GM23338 (cell line): ENCODE data around the gene ACVR1C. TPM values are rescaled to one million over a fixed set of nuclear protein-coding genes. Genes with fewer than 3 reads are reported as not detected.

Experiments
- ATAC-seq: fragments of 200-7000 bp; cut with Tn5 transposase; 3 replicates; pipeline ENCODE4 v1.9.1; 2020
- DNase-seq: peaks from one replicate; pipeline ENCODE4 v3.0.0-alpha.2; 2015; ENCODE audit warnings: low spot score
- H2AFZ ChIP-seq: fragments of 200-600 bp; sonication (generic); 2 replicates; pipeline ENCODE4 v1.8.0; 2016; ENCODE audit warnings: antibody characterized with exemption, mild to moderate bottlenecking, moderate library complexity
- H3F3A ChIP-seq: fragments of 200-600 bp; sonication (generic); replicated peaks from 2 replicates; pipeline ENCODE4 v1.8.0; 2017; ENCODE audit warnings: antibody characterized with exemption, mixed run types, low read depth
- H3K27ac ChIP-seq: fragments of 200-600 bp; sonication (generic); 2 replicates; pipeline ENCODE4 v1.6.1; 2016; ENCODE audit warnings: low read depth
- H3K27me3 ChIP-seq: fragments of 200-600 bp; sonication (generic); 2 replicates; pipeline ENCODE4 v1.8.0; 2016; ENCODE audit warnings: mild to moderate bottlenecking, mixed run types, moderate library complexity; ENCODE audit not compliant: insufficient read depth
- H3K36me3 ChIP-seq: fragments of 200-600 bp; sonication (generic); 2 replicates; pipeline ENCODE4 v1.8.0; 2016; ENCODE audit warnings: mild to moderate bottlenecking; ENCODE audit not compliant: insufficient read depth
- H3K4me1 ChIP-seq: fragments of 200-600 bp; sonication (generic); 2 replicates; pipeline ENCODE4 v1.8.0; 2016; ENCODE audit warnings: mild to moderate bottlenecking, moderate library complexity; ENCODE audit not compliant: insufficient read depth
- H3K4me2 ChIP-seq: fragments of 200-600 bp; sonication (generic); 2 replicates; pipeline ENCODE4 v1.7.1; 2017; ENCODE audit warnings: mixed run types
- H3K4me3 ChIP-seq: fragments of 200-600 bp; sonication (generic); 2 replicates; pipeline ENCODE4 v1.6.1; 2016; ENCODE audit warnings: mixed run types
- H3K79me2 ChIP-seq: fragments of 200-600 bp; sonication (generic); replicated peaks from 2 replicates; pipeline ENCODE4 v1.8.0; 2017; ENCODE audit warnings: mild to moderate bottlenecking; ENCODE audit not compliant: insufficient read depth
- H3K9me2 ChIP-seq: fragments of 200-600 bp; sonication (generic); 2 replicates; pipeline ENCODE4 v1.8.0; 2017; ENCODE audit not compliant: insufficient read depth
- H4K20me1 ChIP-seq: fragments of 200-600 bp; sonication (generic); replicated peaks from 2 replicates; pipeline ENCODE4 v1.8.0; 2017; ENCODE audit warnings: mild to moderate bottlenecking; ENCODE audit not compliant: insufficient read depth
- H3K27ac Mint-ChIP-seq: 2 replicates; pipeline ENCODE4 v1.8.0; 2020; ENCODE audit warnings: inconsistent platforms, mild to moderate bottlenecking, moderate library complexity, mixed read lengths
- H3K27me3 Mint-ChIP-seq: 3 replicates; pipeline ENCODE4 v1.8.0; 2022; ENCODE audit warnings: low read depth, mild to moderate bottlenecking, moderate library complexity, mixed read lengths, inconsistent platforms; ENCODE audit not compliant: insufficient read depth, poor library complexity
- H3K36me3 Mint-ChIP-seq: 3 replicates; pipeline ENCODE4 v1.8.0; 2021; ENCODE audit warnings: low read depth, mild to moderate bottlenecking, inconsistent platforms, moderate library complexity, mixed read lengths
- H3K4me1 Mint-ChIP-seq: 3 replicates; pipeline ENCODE4 v1.8.0; 2020; ENCODE audit warnings: mild to moderate bottlenecking, inconsistent platforms, mixed read lengths
- H3K4me3 Mint-ChIP-seq: 3 replicates; pipeline ENCODE4 v1.8.0; 2021; ENCODE audit warnings: moderate library complexity, mild to moderate bottlenecking, inconsistent platforms, mixed read lengths
- H3K9me3 Mint-ChIP-seq: 3 replicates; pipeline ENCODE4 v1.8.0; 2020; ENCODE audit warnings: moderate library complexity, mild to moderate bottlenecking, inconsistent platforms, mixed read lengths
- CREB1 ChIP-seq: fragments of 250-450 bp; sonication (Bioruptor Pico); IDR thresholded peaks from 2 replicates; pipeline ENCODE4 v1.5.0; 2020; ENCODE audit warnings: low read depth, mild to moderate bottlenecking, moderate library complexity
- EZH2 ChIP-seq: fragments of 200-600 bp; sonication (generic); IDR thresholded peaks from one replicate; pipeline ENCODE4 v1.8.0; 2017; ENCODE audit warnings: antibody characterized with exemption, mild to moderate bottlenecking, low read depth; ENCODE audit not compliant: unreplicated experiment
- EZH2phosphoT487 ChIP-seq: fragments of 200-600 bp; sonication (generic); IDR thresholded peaks from one replicate; pipeline ENCODE4 v1.8.1; 2018; ENCODE audit warnings: antibody characterized with exemption; ENCODE audit not compliant: unreplicated experiment
- JUNB ChIP-seq: IDR thresholded peaks from one replicate; pipeline ENCODE4 v1.6.1; 2016; ENCODE audit warnings: antibody characterized with exemption; ENCODE audit not compliant: unreplicated experiment
- NANOG ChIP-seq: IDR thresholded peaks from 2 replicates; pipeline ENCODE4 v1.6.1; 2016; ENCODE audit warnings: antibody characterized with exemption, borderline replicate concordance
- POLR2AphosphoS5 ChIP-seq: IDR thresholded peaks from 2 replicates; pipeline ENCODE4 v1.6.1; 2016; ENCODE audit warnings: antibody characterized with exemption, low read depth
- STAT1 ChIP-seq: IDR thresholded peaks from one replicate; pipeline ENCODE4 v1.6.1; 2016; ENCODE audit warnings: antibody characterized with exemption; ENCODE audit not compliant: unreplicated experiment
- ZNF331 ChIP-seq: fragments of 250-450 bp; sonication (Bioruptor Pico); IDR thresholded peaks from 2 replicates; pipeline ENCODE4 v1.5.0; 2020; ENCODE audit warnings: low read depth, mild to moderate bottlenecking, moderate library complexity
- polyA plus RNA-seq: library from polyadenylated mRNA; unstranded; fragments of >200 nt; fragmentation: Nextera tagmentation; extraction: Ambion mirVana; gene quantifications from 2 replicates; pipeline ENCODE4 v1.2.1, GENCODE V29; 2016
- total RNA-seq: library from RNA; depleted of rRNA; stranded (reverse); fragments of >200 nt; shearing (Covaris generic); gene quantifications from 2 replicates; pipeline ENCODE4 v1.2.3, GENCODE V29; 2014
- TF ChIP-seq, protein P1 (sequence below): fragments of 250-450 bp; sonication (Bioruptor Pico); IDR thresholded peaks from 2 replicates; pipeline ENCODE4 v1.5.0; 2020; ENCODE audit warnings: mild to moderate bottlenecking, moderate library complexity
- TF ChIP-seq, protein P2 (sequence below): IDR thresholded peaks from 2 replicates; pipeline ENCODE4 v1.6.1; 2016; ENCODE audit warnings: antibody characterized with exemption

ACVR1C gene
- total and polyA plus RNA-seq, 2 experiments from 2014 or later, result 0.61 to 0.94 TPM

DNA sequence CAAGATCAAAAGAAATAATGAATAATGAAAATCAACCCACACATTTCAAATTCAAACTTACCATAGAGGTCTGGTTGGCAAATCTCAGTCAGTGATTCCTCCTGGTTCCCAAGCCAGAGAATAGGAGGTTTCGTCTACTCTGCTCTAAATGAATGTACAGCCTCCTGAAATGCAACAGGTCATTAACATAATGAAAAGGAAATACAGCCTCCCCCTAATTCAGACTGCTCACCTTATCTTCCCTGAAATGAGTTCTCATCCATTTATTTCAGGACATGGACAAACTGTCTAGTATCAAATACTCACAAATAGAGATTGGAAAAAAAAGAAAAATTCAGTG, 141.4 kb downstream of the ACVR1C start (continued):
- TF ChIP-seq, protein P1, sequence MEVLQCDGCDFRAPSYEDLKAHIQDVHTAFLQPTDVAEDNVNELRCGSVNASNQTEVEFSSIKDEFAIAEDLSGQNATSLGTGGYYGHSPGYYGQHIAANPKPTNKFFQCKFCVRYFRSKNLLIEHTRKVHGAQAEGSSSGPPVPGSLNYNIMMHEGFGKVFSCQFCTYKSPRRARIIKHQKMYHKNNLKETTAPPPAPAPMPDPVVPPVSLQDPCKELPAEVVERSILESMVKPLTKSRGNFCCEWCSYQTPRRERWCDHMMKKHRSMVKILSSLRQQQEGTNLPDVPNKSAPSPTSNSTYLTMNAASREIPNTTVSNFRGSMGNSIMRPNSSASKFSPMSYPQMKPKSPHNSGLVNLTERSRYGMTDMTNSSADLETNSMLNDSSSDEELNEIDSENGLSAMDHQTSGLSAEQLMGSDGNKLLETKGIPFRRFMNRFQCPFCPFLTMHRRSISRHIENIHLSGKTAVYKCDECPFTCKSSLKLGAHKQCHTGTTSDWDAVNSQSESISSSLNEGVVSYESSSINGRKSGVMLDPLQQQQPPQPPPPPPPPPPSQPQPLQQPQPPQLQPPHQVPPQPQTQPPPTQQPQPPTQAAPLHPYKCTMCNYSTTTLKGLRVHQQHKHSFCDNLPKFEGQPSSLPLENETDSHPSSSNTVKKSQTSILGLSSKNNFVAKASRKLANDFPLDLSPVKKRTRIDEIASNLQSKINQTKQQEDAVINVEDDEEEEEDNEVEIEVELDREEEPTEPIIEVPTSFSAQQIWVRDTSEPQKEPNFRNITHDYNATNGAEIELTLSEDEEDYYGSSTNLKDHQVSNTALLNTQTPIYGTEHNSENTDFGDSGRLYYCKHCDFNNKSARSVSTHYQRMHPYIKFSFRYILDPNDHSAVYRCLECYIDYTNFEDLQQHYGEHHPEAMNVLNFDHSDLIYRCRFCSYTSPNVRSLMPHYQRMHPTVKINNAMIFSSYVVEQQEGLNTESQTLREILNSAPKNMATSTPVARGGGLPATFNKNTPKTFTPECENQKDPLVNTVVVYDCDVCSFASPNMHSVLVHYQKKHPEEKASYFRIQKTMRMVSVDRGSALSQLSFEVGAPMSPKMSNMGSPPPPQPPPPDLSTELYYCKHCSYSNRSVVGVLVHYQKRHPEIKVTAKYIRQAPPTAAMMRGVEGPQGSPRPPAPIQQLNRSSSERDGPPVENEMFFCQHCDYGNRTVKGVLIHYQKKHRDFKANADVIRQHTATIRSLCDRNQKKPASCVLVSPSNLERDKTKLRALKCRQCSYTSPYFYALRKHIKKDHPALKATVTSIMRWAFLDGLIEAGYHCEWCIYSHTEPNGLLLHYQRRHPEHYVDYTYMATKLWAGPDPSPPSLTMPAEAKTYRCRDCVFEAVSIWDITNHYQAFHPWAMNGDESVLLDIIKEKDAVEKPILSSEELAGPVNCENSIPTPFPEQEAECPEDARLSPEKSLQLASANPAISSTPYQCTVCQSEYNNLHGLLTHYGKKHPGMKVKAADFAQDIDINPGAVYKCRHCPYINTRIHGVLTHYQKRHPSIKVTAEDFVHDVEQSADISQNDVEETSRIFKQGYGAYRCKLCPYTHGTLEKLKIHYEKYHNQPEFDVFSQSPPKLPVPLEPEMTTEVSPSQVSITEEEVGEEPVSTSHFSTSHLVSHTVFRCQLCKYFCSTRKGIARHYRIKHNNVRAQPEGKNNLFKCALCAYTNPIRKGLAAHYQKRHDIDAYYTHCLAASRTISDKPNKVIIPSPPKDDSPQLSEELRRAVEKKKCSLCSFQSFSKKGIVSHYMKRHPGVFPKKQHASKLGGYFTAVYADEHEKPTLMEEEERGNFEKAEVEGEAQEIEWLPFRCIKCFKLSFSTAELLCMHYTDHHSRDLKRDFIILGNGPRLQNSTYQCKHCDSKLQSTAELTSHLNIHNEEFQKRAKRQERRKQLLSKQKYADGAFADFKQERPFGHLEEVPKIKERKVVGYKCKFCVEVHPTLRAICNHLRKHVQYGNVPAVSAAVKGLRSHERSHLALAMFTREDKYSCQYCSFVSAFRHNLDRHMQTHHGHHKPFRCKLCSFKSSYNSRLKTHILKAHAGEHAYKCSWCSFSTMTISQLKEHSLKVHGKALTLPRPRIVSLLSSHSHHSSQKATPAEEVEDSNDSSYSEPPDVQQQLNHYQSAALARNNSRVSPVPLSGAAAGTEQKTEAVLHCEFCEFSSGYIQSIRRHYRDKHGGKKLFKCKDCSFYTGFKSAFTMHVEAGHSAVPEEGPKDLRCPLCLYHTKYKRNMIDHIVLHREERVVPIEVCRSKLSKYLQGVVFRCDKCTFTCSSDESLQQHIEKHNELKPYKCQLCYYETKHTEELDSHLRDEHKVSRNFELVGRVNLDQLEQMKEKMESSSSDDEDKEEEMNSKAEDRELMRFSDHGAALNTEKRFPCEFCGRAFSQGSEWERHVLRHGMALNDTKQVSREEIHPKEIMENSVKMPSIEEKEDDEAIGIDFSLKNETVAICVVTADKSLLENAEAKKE, result no peak
- TF ChIP-seq NANOG, result no peak
- no peak for TF ChIP-seq EZH2phosphoT487
- TF ChIP-seq EZH2, result no peak
- no peak for TF ChIP-seq STAT1
- TF ChIP-seq, protein P2, sequence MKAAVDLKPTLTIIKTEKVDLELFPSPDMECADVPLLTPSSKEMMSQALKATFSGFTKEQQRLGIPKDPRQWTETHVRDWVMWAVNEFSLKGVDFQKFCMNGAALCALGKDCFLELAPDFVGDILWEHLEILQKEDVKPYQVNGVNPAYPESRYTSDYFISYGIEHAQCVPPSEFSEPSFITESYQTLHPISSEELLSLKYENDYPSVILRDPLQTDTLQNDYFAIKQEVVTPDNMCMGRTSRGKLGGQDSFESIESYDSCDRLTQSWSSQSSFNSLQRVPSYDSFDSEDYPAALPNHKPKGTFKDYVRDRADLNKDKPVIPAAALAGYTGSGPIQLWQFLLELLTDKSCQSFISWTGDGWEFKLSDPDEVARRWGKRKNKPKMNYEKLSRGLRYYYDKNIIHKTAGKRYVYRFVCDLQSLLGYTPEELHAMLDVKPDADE, result no peak

DNA sequence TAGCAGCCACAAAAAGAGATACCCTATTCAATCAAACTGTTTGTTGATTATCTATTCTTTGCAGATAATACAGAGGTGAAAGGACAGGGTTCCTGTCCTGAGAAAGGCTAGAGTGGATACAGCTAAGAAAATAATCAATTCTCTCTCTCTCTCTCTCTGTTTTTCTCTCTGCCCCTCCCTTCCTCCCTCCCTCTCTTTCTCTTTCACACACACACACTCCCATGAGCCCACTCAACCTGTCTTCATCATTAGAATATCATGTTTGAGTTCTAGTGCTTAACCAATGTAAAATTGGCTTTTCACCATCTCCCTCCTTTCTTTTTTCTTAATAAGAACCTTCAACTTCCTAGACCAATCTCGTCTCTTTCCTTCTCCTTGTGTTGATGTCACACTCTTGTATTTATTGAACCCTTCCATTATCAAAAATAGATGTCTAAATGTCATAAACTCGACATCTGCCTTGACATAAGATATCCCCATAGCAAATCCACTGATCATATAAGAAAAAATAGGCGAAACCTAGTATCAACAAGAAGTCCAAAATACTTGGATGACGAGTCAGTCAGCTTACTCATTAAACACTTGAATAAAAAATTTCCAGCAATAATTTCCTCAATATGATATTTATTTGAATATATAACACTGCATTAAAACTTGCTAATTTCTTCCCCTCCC, 141.9 kb downstream of the ACVR1C start:
- Mint-ChIP-seq H3K36me3 (no peaks in the 10 kb centered on the region), H3K4me1 (peaks cover 5% of the 10 kb centered on the region; the same call in 2 of the 3 replicates), H3K27me3 (peaks cover 4% of the 10 kb centered on the region), H3K9me3 (no peaks in the 10 kb centered on the region), H3K4me3 (no peak overlapping the region), H3K27ac (no peak overlapping the region)
- ATAC-seq (no peak), DNase-seq (no peak)
- Histone ChIP-seq H2AFZ (no peak overlapping the region), H3K4me2 (no peak overlapping the region), H4K20me1 (no peaks in the 10 kb centered on the region), H3K79me2 (no peaks in the 10 kb centered on the region), H3K9me2 (no peaks in the 10 kb centered on the region), H3F3A (no peaks in the 10 kb centered on the region), H3K36me3 (no peaks in the 10 kb centered on the region), H3K4me1 (no peaks in the 10 kb centered on the region), H3K4me3 (no peak overlapping the region), H3K27ac (no peak overlapping the region), H3K27me3 (no peaks in the 10 kb centered on the region)
- TF ChIP-seq, protein P2, result no peak
- no peak for TF ChIP-seq CREB1 (CRISPR knock-in tag)
- TF ChIP-seq POLR2AphosphoS5, result no peak
- TF ChIP-seq ZNF331 (CRISPR knock-in tag), result no peak
- no peak for TF ChIP-seq EZH2
- no peak for TF ChIP-seq JUNB
- TF ChIP-seq STAT1, result no peak
